ENCODE results near the gene ARHGEF10L.

Gene ARHGEF10L

GRCh38 chr1:17524645-17525044 lies 14.9 kb upstream of the ARHGEF10L start:
- DNase-seq = no peak

GRCh38 chr1:17525996-17526686 lies 13.4 kb upstream of the ARHGEF10L start:
- no peak for DNase-seq

DNA sequence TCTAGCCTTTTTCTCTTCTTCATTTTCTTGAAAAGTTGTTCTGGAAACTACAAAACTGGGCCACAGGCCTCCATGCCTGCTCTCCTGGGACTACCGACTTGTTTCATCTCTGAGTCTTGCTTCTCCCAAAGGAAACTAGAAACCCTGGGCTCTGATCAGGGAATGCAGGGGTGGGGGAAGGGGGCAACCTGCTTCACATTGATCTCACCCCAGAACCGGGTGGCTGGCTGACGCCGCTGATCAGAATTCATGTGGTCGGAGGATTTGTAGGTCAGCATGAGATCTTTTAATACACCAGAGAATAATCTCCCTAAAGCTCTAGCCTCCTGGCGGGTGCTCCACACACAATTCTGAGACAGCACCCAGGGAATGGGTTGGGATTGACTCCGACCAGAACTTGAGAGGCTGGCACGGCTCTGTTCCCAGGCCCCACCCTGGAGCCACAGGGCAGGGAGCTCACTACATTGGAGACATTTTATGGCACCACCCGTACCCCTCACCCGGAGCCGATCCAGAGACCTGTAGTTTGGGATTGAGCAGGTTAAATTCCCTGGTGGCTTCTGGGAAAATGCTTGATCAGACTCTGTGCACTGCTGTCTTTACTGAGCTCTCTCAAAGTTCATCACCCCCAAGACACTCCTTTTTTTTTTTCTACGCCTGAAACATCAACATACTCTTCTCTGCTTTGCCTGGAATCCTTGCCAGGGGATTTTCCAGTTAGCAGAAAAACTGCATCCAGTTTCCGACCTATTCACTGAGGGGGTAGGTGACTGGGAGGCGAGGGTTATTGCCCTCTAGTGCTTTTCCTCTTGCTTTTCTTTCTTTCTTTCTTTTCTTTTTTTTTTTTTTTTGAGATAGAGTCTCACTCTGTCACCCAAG lies 12.2 kb upstream of the ARHGEF10L start:
- DNase-seq = no peak

DNA sequence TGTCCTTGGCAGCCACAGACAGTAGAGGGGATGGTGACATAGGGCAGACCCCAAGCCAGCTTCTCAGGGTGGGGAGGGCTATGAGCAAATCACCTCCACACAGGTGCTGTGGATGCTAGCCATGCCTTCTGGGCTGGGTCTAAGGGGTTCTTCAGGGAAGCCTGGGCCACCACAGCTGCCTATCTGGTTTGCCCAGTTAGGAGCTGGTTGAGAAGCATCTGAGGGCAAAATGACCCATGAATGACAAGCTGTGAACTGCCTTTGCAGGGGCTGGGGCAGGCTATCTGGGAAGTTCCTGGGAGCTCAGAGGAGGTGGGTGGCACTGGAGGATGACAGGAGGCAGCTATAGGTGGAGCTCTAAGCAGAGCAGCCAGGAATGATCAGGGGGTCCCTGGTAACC lies 10.1 kb upstream of the ARHGEF10L start:
- DNase-seq = no peak

DNA sequence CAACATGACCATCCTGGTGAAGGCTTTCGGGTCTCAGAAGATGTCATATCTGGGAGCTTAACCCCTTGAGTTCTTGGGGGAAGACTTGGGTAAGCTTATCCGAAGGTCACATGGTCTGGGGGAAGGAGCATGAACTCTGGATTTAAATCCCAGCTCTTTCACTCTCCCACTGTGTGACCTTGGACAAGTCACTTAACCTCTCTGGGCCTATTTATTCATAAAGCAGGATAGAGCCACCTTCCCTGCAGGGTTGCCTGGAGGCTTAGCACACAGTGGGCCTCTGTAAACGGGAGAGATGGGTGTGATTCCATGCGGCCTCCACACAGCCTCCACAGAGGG lies 8.2 kb upstream of the ARHGEF10L start:
- no peak for DNase-seq

DNA sequence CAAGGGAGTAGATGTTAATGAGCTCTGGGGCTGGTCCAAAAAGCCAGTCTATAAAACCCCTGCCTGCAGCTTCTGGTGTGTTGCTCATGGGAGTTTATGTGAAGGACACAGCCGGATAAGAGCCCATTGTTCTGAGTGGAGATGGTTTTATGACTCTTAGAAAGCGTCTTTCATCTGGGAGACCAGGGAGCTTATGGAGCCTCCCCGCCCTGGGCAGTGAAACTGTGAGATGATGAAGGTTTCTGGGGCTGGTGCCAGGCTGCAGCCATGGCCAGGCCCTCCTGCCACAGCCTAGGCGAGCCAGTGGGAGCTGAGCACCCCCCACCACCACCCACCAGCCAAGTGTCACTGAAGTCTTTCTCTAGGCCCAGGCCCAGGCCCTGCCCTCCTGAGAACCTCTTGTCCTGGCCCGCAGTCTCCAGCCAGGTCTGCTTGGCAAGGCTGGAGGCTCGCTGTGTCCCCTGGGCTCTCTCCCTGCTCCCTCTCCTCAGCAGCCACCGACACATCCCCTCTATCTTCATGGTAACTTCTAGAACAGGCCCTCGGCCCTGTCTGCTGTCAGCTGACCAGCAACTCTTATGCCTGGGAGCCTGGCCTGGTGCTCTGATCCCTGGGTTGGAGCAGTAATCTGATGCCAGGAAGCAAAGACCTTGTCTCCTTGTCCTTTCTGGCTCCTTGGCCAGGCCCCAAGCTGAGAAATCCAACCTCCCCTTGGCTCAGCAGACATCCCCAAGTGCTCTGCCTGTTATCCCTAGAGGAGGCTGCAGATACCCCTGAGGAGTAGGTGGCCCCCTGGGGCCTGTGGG lies 7.6 kb upstream of the ARHGEF10L start:
- no peak for DNase-seq

- DNase-seq = no peak
Measured at GRCh38 chr1:17533201-17533600, 6.3 kb upstream of the ARHGEF10L start.

GRCh38 chr1:17535300-17535936 lies 4.1 kb upstream of the ARHGEF10L start:
- DNase-seq = no peak

DNA sequence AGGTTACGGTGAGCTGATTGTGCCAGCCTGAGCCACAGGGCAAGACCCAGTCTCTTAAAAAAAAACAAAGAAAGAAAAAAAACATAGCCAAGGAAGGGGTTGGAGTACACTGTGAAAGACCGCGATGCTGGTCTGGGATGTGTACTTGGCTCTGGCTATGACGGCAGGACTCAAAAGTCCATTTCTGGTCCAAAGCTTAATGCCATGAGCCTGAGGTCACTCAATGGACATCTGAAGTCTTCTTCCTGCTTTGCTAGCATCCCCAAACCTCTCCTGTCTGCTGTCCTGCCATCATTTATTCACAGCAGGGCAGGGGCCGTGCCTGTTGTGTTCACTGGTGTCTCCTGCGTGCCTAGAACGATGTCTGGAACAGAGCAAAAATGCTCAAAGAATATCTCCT lies 1.5 kb upstream of the ARHGEF10L start:
- DNase-seq = no peak

DNA sequence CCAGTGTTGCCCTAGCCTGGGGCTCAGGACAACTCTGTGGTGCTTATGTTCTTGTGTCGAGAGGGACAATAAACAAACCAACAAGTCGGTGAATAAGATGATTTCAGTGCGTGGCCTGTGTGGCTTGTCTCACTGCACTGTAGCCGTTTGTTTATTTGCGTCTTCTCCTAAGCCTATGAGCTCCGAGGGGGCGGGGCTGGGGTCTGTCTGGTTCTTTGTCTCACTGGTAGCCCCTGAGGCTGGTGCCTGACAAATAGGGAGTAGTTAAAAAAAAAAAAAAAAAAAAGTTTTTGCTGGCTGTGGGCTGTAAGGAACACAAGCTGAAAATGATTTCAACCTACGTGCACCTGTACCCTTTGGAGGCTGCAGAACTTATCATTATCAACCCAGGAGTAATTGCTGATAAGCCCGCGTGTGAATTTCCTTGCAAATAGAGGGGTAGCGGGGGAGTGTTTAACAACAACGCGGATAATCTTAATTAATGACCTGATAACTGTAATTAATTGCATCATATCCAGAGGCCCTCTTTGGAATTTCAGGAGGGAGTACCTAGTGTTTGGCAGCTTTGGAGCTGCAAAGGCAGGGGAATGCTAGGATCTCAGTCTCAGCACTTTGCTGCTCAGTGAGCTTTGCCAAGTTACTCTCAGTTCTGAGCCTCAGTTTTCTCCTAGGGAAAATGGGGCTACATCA lies 925 bp upstream of the ARHGEF10L start:
- no peak for DNase-seq

- no peak for DNase-seq
Measured at GRCh38 chr1:17539118-17539476, 401 bp upstream of the ARHGEF10L start.

DNA sequence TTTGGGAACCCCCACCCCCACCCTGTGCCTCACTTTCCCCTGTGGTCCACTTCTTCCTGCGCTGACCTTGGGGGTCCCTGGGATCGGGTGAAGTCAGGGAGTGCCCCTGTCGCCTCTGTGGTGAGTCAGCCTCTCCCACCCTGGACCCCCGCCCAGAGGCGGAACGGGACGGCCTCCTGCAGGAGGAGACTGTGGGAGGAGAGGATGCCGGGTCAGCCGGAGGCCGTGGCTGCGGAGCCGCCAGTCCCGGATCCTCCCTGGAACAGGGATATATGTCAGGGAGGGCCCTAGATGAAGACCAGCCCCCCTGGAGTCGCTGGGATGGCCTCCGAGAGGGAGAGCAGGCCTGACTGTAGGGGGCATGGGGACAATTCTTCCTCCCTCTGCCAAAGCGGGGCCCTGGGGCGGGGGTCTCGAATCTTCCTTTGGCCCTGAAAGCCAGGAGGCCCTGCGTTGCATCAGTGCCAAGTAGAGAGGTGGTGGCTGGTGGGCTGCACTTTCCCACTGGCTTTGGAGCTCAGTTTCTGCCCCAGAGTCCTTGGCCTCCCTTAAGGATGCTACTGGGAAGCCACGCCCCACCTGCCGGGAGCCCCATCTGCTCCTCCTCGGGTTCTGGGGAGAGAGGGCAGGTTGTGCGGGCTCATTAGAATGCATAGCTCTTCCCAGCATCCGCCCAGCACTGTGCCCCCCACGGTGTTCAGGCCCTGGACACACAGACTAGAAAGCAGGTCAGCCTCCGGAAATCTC lies 930 bp downstream of the ARHGEF10L start:
- no peak for DNase-seq

DNA sequence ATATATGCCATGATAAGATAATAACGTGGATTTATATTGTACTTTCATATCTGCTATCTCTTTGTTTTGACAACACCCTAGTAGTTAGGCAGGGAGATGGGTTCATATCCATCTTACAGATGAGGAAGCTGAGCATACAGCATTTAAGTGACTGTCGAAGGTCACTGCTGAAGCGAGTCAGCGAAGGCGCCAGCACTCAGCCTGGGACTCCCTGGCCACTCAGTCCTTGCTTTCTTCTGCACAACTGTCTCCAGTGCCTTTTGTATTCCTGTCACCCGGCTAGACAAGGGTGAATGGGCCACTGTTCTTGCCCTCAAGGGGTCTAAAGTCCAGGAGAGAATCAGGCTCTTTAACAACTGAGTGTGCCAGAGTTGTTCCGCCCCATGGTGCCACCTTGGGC lies 3.1 kb downstream of the ARHGEF10L start:
- no peak for DNase-seq

DNA sequence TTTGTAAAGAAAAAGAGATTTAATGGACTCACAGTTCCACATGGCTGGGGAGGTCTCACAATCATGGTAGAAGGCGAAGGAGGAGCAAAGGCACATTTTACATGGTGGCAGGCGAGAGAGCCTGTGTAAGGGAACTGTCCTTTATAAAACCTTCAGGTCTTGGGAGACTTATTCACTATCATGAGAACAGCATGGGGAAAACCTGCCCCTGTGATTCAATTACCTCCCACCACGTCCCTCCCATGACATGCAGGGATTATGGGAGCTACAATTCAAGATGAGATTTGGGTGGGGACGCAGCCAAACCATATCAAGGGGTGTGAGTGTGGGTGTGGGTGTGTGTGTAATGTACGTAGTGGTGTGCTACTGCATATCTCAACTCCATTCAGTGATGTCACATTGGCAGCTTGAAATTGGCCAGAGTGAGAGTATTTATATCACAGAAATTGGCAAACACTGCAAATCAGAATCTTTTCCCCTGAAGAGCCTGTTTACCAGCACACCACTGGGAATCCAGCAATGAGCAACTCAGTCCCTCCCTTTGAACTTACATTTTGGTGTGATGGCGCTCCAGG lies 5.4 kb downstream of the ARHGEF10L start:
- no peak for DNase-seq

- no peak for DNase-seq
Measured at GRCh38 chr1:17545356-17545755, 5.9 kb downstream of the ARHGEF10L start.

DNA sequence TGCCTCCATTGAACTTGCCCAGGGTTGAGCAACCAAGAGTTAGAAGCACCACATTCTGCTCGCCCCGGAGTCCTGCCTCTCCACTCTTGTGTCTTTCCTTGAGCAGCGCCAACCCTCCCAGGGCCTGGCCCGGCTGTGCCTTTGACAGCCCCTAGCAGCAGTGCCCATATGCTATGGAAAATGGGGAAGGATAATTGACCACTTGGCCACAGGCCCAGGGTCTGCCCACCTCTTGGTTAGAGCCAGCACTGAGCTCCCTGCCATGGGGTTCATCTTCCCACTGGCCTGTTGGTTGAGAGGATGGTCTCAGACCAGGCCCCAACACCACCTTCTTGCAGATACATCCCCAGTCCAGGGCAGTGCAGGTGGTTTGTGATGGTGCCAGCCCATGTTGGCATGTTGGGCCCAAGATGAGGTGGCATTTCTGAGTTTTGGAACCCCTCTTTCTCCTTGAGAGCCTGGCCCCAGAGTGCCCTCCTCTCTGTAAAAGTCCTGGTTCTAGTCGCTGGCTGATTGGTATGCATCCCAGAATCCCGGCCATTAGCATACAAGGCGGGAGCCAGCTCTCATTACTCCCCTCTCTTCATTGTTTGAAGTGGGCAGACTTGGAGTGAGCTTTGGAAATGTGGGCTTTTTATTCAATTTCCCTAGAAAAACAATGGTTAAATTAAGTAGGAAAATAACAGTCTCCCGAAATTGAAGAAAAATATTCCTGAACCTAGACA lies 7.6 kb downstream of the ARHGEF10L start:
- DNase-seq = no peak

- DNase-seq = no peak
Measured at GRCh38 chr1:17549384-17549783, 9.9 kb downstream of the ARHGEF10L start.

GRCh38 chr1:17550729-17551584 lies 11.5 kb downstream of the ARHGEF10L start:
- no peak for DNase-seq

- DNase-seq = no peak
Measured at GRCh38 chr1:17551755-17552234, 12.3 kb downstream of the ARHGEF10L start.
